HCT116 (cell line): ENCODE measurements around the gene KIFC1.

Source experiments
- EZH2 ChIP-seq: fragments of 200-600 bp; sonication (generic); IDR thresholded peaks from 2 replicates; pipeline ENCODE4 v1.6.1; 2017; ENCODE audit warnings: antibody characterized with exemption, mixed run types
- EZH2phosphoT487 ChIP-seq: fragments of 200-600 bp; IDR thresholded peaks from 2 replicates; pipeline ENCODE4 v1.6.1; 2018; ENCODE audit warnings: antibody characterized with exemption, borderline replicate concordance
- FOSL1 ChIP-seq: IDR thresholded peaks from 2 replicates; pipeline ENCODE4 v1.6.1; 2012; ENCODE audit warnings: low read depth
- POLR2A ChIP-seq: IDR thresholded peaks from 2 replicates; pipeline ENCODE4 v1.7.0; 2011; ENCODE audit warnings: borderline replicate concordance; ENCODE audit not compliant: insufficient read depth, insufficient read length; ENCODE audit errors: extremely low read depth
- POLR2AphosphoS5 ChIP-seq: IDR thresholded peaks from 2 replicates; pipeline ENCODE4 v1.6.1; 2011; ENCODE audit warnings: mild to moderate bottlenecking, low read depth, low read length, moderate library complexity
- RAD21 ChIP-seq: IDR thresholded peaks from 2 replicates; pipeline ENCODE4 v1.6.1; 2012; ENCODE audit warnings: low read depth, mild to moderate bottlenecking
- REST ChIP-seq: IDR thresholded peaks from 2 replicates; pipeline ENCODE4 v1.6.1; 2012; ENCODE audit warnings: low read depth
- SIN3A ChIP-seq: IDR thresholded peaks from 2 replicates; pipeline ENCODE4 v1.6.1; 2012; ENCODE audit warnings: low read depth
- SRF ChIP-seq: IDR thresholded peaks from 2 replicates; pipeline ENCODE4 v1.6.1; 2012; ENCODE audit warnings: low read depth
- TCF7L2 ChIP-seq: IDR thresholded peaks from 2 replicates; pipeline ENCODE4 v1.7.0; 2011; ENCODE audit warnings: borderline replicate concordance, inconsistent platforms; ENCODE audit not compliant: insufficient read depth, insufficient read length; ENCODE audit errors: extremely low read depth
- YY1 ChIP-seq: IDR thresholded peaks from 2 replicates; pipeline ENCODE4 v1.6.1; 2011; ENCODE audit warnings: low read length, low read depth, moderate library complexity, mild to moderate bottlenecking; ENCODE audit not compliant: insufficient replicate concordance; ENCODE audit errors: extremely low read depth
- ZNF274 ChIP-seq: fragments of 200-500 bp; sonication (Bioruptor generic); IDR thresholded peaks from 2 replicates; pipeline ENCODE4 v1.6.1; 2014; ENCODE audit warnings: mild to moderate bottlenecking, low read depth, low read length, inconsistent platforms
- TF ChIP-seq, protein P1 (sequence below), 3 experiments: fragments of 200-600 bp in 1 of 3; sonication (generic) in 1 of 3; IDR thresholded peaks in 2 of 3; conservative IDR thresholded peaks in 1 of 3; 2 replicates each; pipeline ENCODE4 v1.5.1; 2012 to 2017; ENCODE audit warnings: low read depth in 2 of 3, low read length in 2 of 3, antibody characterized with exemption in 1 of 3, borderline replicate concordance in 1 of 3, control low read depth in 1 of 3, mild to moderate bottlenecking in 1 of 3, mixed read lengths in 1 of 3, mixed run types in 1 of 3, moderate library complexity in 1 of 3; ENCODE audit not compliant: insufficient read depth in 1 of 3

DNA sequence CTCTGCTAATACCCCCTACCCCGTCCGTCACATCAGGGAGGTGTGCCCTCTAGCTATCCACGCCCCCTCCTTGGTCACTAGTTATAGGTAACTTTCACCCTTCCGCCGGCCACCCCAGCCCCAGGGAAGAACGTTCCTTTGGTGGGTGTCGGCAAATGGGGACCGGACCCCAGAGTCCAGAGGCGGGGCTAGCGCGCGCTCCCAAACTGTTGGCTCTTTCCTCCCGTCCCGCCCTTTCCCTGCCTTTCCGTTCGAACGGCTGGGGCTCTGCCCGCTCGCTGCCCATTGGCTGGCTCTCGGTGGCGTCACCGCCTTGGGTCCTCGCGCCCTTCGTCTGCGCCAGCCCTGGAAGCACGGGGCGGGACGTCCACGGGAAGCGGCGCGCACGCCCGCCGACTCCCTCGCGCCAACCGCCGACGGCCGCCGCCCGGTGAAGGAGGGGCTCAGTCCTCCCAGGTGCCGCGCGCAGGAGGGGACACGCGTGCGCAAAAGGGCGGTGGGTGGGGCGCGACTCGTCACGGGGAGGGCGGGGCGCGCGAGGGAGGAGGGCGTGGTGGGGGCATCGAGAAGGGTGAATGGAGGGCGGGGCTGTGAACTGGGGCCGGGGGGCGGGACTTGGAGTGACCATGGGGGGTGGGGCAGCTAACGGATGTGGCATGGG, 18.6 kb downstream of the KIFC1 start:
- TF ChIP-seq EZH2phosphoT487, result no peak
- no peak for TF ChIP-seq EZH2
- no peak for TF ChIP-seq RAD21
- TF ChIP-seq, protein P1, sequence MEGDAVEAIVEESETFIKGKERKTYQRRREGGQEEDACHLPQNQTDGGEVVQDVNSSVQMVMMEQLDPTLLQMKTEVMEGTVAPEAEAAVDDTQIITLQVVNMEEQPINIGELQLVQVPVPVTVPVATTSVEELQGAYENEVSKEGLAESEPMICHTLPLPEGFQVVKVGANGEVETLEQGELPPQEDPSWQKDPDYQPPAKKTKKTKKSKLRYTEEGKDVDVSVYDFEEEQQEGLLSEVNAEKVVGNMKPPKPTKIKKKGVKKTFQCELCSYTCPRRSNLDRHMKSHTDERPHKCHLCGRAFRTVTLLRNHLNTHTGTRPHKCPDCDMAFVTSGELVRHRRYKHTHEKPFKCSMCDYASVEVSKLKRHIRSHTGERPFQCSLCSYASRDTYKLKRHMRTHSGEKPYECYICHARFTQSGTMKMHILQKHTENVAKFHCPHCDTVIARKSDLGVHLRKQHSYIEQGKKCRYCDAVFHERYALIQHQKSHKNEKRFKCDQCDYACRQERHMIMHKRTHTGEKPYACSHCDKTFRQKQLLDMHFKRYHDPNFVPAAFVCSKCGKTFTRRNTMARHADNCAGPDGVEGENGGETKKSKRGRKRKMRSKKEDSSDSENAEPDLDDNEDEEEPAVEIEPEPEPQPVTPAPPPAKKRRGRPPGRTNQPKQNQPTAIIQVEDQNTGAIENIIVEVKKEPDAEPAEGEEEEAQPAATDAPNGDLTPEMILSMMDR (IDR thresholded peaks at IDR 0.05 in 2 of 3, conservative IDR thresholded peaks at IDR 0.05 in 1 of 3; ENCODE audit: borderline replicate concordance in 1 of 3, insufficient read depth in 1 of 3, low read depth in 2 of 3, low read length in 2 of 3), result no peak
- no peak for TF ChIP-seq REST
- TF ChIP-seq SRF, result no peak
- no peak for TF ChIP-seq POLR2A
- TF ChIP-seq YY1, result peak; percentile 70
- no peak for TF ChIP-seq SIN3A
- TF ChIP-seq ZNF274, result no peak
- no peak for TF ChIP-seq FOSL1
- peak; percentile 77; the same call in 1 of the 2 replicates for TF ChIP-seq POLR2AphosphoS5
- TF ChIP-seq TCF7L2, result no peak
